ENCODE data around the gene FAP.

The FAP gene

GRCh38 chr2:162138310-162138709, 104.9 kb downstream of the FAP start:
- no peak overlapping the region for H3K27ac ChIP-seq
- TF ChIP-seq CTCF (conservative IDR thresholded peaks at IDR 0.05) = no peak

DNA sequence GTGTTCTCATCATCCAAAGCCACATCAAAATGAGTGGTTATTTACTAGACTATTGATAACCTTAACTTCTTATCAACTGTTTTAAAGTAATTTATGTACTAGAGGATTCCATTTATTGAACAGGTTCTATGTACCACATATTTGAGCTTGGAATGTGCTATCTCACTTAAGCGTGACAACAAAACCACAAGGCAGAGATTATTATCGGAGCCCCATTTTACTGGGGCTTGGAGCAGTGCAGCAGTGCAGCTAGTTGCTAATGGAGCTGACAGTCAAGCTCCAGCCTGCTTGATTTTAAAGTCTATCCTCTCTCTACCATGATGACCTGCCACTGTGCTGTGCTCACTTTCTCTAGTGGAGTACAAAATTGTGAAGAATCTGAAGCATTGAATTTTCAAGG, 115.8 kb downstream of the FAP start:
- no peak overlapping the region for H3K27ac ChIP-seq
- TF ChIP-seq CTCF (conservative IDR thresholded peaks at IDR 0.05) = no peak

- no peak overlapping the region for H3K27ac ChIP-seq
- TF ChIP-seq CTCF (conservative IDR thresholded peaks at IDR 0.05) = no peak
These were observed 116.7 kb downstream of the FAP start for GRCh38 chr2:162126527-162126926.

- no peak overlapping the region; the same call in 1 of the 2 replicates for H3K27ac ChIP-seq
- no peak for TF ChIP-seq CTCF (conservative IDR thresholded peaks at IDR 0.05)
These were observed 117.1 kb downstream of the FAP start for GRCh38 chr2:162126111-162126519.

- no peak for TF ChIP-seq CTCF (conservative IDR thresholded peaks at IDR 0.05)
- H3K27ac ChIP-seq = peak overlapping the region; percentile 38; the same call in 1 of the 2 replicates
These were observed 118.1 kb downstream of the FAP start for GRCh38 chr2:162125138-162125537.

DNA sequence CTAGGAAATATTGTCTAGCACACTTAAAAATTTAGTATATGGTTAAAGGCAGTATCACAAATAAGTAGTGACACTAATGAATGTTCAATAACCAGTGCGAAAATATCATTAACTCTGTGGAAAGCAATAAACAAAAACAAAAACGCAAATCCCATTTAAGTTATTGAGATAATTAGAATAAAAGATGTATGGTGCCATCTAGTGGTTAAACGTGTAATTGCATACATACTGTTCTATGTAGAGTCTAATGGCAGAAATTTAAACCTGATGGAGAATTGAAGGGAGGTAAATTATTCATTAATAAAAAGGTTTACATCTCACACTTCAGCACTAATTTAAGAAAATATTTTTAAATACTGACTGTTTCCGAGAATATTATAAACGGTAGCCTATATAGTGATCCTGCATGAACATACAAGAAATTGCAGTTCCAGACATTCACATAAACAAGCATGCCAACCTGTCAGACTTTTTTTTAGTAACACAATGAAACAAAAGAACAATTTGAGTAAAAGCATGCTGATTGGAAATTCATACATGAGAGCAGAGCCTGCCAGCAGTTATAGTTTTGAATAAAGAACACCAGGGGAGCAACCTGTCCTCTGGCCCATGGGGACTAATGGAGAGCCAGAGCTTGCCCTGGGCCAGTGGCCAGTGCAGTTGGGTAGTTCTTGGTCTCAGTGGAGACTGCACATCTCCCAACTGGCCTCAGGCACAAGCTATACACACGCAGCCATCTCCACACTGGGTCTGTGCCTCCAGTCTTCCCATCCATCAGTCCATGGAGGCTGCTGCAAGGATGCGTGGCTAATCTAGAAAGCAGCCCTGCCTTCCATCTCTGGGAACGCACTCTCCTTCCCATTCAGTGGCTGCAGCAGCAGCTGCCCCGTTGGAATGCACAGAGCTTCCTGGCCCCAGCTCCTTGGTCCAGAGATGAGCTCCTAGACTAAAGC, 119.2 kb downstream of the FAP start:
- H3K27ac ChIP-seq = peak overlapping the region; percentile 38; the same call in 1 of the 2 replicates
- peak; percentile 76 for TF ChIP-seq CTCF (conservative IDR thresholded peaks at IDR 0.05)

Measured in VCaP (cell line).